Ascending aorta (tissue), 2 donors: ENCODE measurements around the gene PAPPA2. TPM values are rescaled to one million over a fixed set of nuclear protein-coding genes. Genes with fewer than 3 reads are reported as not detected.

Source experiments
- DNase-seq, 2 donors: peaks; one replicate each; pipeline ENCODE4 v3.0.0-alpha.2; 2019; ENCODE audit warnings: low spot score in 2 of 2
- H3K27ac ChIP-seq, 2 donors: fragments of 200-600 bp; sonication (generic); one replicate each; pipeline ENCODE4 v1.5.1; 2016 to 2017; ENCODE audit warnings: mild to moderate bottlenecking in 1 of 2
- H3K27me3 ChIP-seq: fragments of 200-600 bp; sonication (generic); one replicate; pipeline ENCODE4 v1.5.1; 2017
- H3K36me3 ChIP-seq, 2 donors: fragments of 200-600 bp; sonication (generic); one replicate each; pipeline ENCODE4 v1.5.1; 2016
- H3K4me1 ChIP-seq, 2 donors: fragments of 200-600 bp; sonication (generic); one replicate each; pipeline ENCODE4 v1.5.1; 2016 to 2017; ENCODE audit warnings: mild to moderate bottlenecking in 1 of 2
- H3K4me3 ChIP-seq, 2 donors: fragments of 200-600 bp; sonication (generic); one replicate each; pipeline ENCODE4 v1.5.1; 2016 to 2017; ENCODE audit warnings: mild to moderate bottlenecking in 1 of 2
- H3K9me3 ChIP-seq, 2 donors: fragments of 200-600 bp; sonication (generic); one replicate each; pipeline ENCODE4 v1.5.1; 2016
- intact Hi-C: fragments of 100-400 bp; cut with DNase I; formaldehyde crosslinking; loops from one replicate; pipeline ENCODE4 v1.15.1; 2023
- total RNA-seq: library from RNA; depleted of rRNA; stranded (reverse); fragments of >200 nt; gene quantifications from one replicate; pipeline ENCODE4 v1.1.0, GENCODE V29; 2016
- TF ChIP-seq, protein P1 (sequence below), 3 experiments: fragments of 200-600 bp in 2 of 3; fragments of 450-650 bp in 1 of 3; sonication (generic) in 2 of 3; IDR thresholded peaks; one replicate each; pipeline ENCODE4 v1.5.1; 2016 to 2019; ENCODE audit warnings: antibody characterized with exemption in 3 of 3, mild to moderate bottlenecking in 1 of 3, moderate library complexity in 1 of 3

Gene PAPPA2
- total RNA-seq, 1 donor from 2014 or later, result 2.9 TPM

- intact Hi-C loops, result no loop called here
- no peaks in the 10 kb centered on the region for H3K36me3 ChIP-seq
- H3K9me3 ChIP-seq, result no peaks in the 10 kb centered on the region
- TF ChIP-seq, protein P1, sequence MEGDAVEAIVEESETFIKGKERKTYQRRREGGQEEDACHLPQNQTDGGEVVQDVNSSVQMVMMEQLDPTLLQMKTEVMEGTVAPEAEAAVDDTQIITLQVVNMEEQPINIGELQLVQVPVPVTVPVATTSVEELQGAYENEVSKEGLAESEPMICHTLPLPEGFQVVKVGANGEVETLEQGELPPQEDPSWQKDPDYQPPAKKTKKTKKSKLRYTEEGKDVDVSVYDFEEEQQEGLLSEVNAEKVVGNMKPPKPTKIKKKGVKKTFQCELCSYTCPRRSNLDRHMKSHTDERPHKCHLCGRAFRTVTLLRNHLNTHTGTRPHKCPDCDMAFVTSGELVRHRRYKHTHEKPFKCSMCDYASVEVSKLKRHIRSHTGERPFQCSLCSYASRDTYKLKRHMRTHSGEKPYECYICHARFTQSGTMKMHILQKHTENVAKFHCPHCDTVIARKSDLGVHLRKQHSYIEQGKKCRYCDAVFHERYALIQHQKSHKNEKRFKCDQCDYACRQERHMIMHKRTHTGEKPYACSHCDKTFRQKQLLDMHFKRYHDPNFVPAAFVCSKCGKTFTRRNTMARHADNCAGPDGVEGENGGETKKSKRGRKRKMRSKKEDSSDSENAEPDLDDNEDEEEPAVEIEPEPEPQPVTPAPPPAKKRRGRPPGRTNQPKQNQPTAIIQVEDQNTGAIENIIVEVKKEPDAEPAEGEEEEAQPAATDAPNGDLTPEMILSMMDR (IDR thresholded peaks at IDR 0.05), result no peak
- no peak overlapping the region for H3K4me3 ChIP-seq
- H3K27ac ChIP-seq, result no peak overlapping the region
- no peaks in the 10 kb centered on the region for H3K4me1 ChIP-seq
- H3K27me3 ChIP-seq, result no peaks in the 10 kb centered on the region
- no peak for DNase-seq
Measured at GRCh38 chr1:176552999-176553398, 90.0 kb downstream of the PAPPA2 start.

- Histone ChIP-seq H3K4me1 (peaks cover 3 to 11% of the 10 kb centered on the region in 2 donors), H3K27me3 (no peaks in the 10 kb centered on the region), H3K27ac (no peak overlapping the region), H3K36me3 (no peaks in the 10 kb centered on the region), H3K9me3 (no peaks in the 10 kb centered on the region), H3K4me3 (no peak overlapping the region)
- intact Hi-C loops, result loop anchor here (5.0 kb wide), 1 partner anchor 179 kb away; no protein-coding TSS in a partner anchor
- DNase-seq, result no peak
- TF ChIP-seq, protein P1 (IDR thresholded peaks at IDR 0.05), result no peak
Measured at GRCh38 chr1:176556288-176556687, 93.3 kb downstream of the PAPPA2 start.

DNA sequence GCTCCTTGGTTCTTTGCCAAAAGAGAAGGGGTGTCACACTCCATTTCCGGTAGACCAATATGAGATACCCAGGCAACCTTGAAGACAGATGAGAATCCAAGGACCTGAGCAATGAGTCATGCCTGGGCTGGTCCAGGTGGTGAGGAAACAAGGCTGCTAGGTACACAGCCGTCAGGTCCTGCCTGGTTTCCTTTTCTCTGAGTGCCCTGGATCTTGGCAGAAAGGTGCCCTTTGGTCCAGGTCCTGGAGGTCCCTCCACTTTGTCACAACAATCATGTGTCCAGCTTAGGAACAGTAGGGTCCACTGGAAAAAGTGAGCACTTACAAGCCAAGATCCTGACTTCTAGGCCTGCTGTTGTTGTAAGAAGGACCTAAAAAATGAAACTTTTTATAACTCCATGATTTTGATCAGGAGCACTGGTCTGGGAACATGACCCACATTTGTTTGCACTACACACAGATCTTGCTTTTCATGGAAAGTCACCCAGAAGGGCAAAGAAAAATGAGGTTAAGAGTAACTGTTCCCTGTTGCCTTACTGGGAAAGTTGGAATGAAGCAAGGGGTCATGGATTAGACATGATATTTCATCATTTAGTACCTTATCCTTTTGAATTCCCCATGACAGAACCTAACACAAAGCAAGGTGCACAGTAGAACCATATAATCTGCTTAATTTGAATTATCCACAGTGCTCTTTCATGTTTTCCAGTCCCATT lies 94.7 kb downstream of the PAPPA2 start:
- Histone ChIP-seq H3K4me1 (peaks cover 3 to 13% of the 10 kb centered on the region in 2 donors), H3K4me3 (no peak overlapping the region), H3K36me3 (no peaks in the 10 kb centered on the region), H3K27ac (no peak overlapping the region), H3K27me3 (no peaks in the 10 kb centered on the region), H3K9me3 (no peaks in the 10 kb centered on the region)
- intact Hi-C loops, result loop anchor here (5.0 kb wide), 1 partner anchor 180 kb away; no protein-coding TSS in a partner anchor
- no peak for DNase-seq
- TF ChIP-seq, protein P1 (IDR thresholded peaks at IDR 0.05), result no peak

DNA sequence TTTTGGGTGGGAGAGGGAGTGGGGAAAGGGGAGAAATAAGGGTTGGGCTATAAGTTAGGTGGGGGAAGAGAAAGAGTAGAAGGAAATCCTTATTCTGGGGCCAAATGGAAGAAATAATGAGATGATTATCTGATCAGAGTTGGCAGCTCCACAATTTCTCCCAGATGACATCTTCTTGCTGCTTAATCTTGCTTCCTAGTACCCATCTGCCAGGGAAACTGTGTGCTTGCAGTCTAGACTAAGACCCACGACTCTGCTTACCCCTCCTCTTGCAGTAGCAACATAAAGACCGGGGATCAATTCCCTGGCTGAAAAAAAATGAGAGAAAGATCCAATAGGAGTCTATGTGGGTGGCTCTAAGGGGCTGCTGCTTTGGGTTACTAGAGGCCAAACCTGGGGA lies 95.6 kb downstream of the PAPPA2 start:
- Histone ChIP-seq H3K4me1 (peaks cover 3 to 13% of the 10 kb centered on the region in 2 donors), H3K4me3 (no peak overlapping the region), H3K27ac (no peak overlapping the region), H3K36me3 (no peaks in the 10 kb centered on the region), H3K9me3 (no peaks in the 10 kb centered on the region), H3K27me3 (no peaks in the 10 kb centered on the region)
- TF ChIP-seq, protein P1 (IDR thresholded peaks at IDR 0.05), result no peak
- intact Hi-C loops, result loop anchor here (5.0 kb wide), 1 partner anchor 181 kb away; no protein-coding TSS in a partner anchor
- no peak for DNase-seq

DNA sequence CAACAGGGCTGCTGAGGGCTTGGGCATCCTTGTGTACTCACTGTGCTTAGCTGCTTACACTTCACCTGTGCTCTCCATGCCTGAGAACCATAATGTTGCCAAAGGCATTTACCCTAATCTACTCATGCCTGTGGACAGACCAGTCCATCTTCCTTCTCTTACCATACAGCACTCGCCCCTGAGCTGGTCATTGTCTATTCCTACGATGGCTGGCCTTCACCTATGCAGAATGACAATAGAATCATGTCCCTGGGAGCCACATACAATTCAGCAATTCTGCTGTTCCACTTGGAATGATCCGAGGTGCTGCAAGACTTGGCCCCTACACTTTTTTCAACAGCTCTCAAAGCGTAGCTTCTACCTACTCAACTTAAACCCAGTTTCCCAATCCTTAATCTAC lies 96.5 kb downstream of the PAPPA2 start:
- DNase-seq, result no peak
- Histone ChIP-seq H3K27me3 (no peaks in the 10 kb centered on the region), H3K9me3 (no peaks in the 10 kb centered on the region), H3K27ac (peak overlapping the region; percentile 53 to 65), H3K36me3 (no peaks in the 10 kb centered on the region), H3K4me1 (peaks cover 3 to 15% of the 10 kb centered on the region in 2 donors), H3K4me3 (no peak overlapping the region)
- TF ChIP-seq, protein P1 (IDR thresholded peaks at IDR 0.05), result no peak
- intact Hi-C loops, result loop anchor here (1.0 to 5.0 kb wide), 2 partner anchors 132 to 182 kb away; no protein-coding TSS in a partner anchor
